Cardiac muscle cell (in vitro differentiated cells and primary cell): ENCODE results near the gene INPP5A. TPM values are rescaled to one million over a fixed set of nuclear protein-coding genes. Genes with fewer than 3 reads are reported as not detected.

ENCODE experiments used
- DNase-seq, 2 donors: peaks; one replicate each; pipeline versions ENCODE4 v3.0.0 to v3.0.0-alpha.2; 2010 to 2017; ENCODE audit warnings: low read depth in 1 of 2, low spot score in 1 of 2
- H3K27ac ChIP-seq: fragments of 200-600 bp; sonication (generic); 2 replicates; pipeline ENCODE4 v1.5.1; 2016
- H3K27me3 ChIP-seq: fragments of 200-600 bp; sonication (generic); 2 replicates; pipeline ENCODE4 v1.6.0; 2016; ENCODE audit warnings: control low read depth
- H3K36me3 ChIP-seq: fragments of 200-600 bp; sonication (generic); 2 replicates; pipeline ENCODE4 v1.5.1; 2016; ENCODE audit warnings: control low read depth
- H3K4me1 ChIP-seq: fragments of 200-600 bp; sonication (generic); 2 replicates; pipeline ENCODE4 v1.8.1; 2017; ENCODE audit warnings: low read depth, mild to moderate bottlenecking, mixed run types
- H3K4me3 ChIP-seq: fragments of 200-600 bp; sonication (generic); 2 replicates; pipeline ENCODE4 v1.5.1; 2016; ENCODE audit warnings: mild to moderate bottlenecking
- H3K9me3 ChIP-seq: fragments of 200-600 bp; sonication (generic); 2 replicates; pipeline ENCODE4 v1.5.1; 2017; ENCODE audit warnings: low read depth, mild to moderate bottlenecking, control low read depth
- CTCF ChIP-seq: IDR thresholded peaks from 2 replicates; pipeline ENCODE4 v1.5.1; 2012; ENCODE audit warnings: low read depth, mild to moderate bottlenecking, low read length
- polyA plus RNA-seq: library from polyadenylated mRNA; unstranded; fragments of >200 nt; fragmentation: Nextera tagmentation; extraction: Ambion mirVana; gene quantifications from 2 replicates; pipeline ENCODE4 v1.2.1, GENCODE V29; 2016
- total RNA-seq: library from RNA; depleted of rRNA; stranded (reverse); fragments of >200 nt; gene quantifications from 2 replicates; pipeline ENCODE4 v1.2.3, GENCODE V29; 2016

INPP5A gene
- total and polyA plus RNA-seq, 2 experiments from 2014 or later: 87.0 to 90.4 TPM

- H3K27me3 ChIP-seq: no peaks in the 10 kb centered on the region
- no peak overlapping the region for H3K27ac ChIP-seq
- no peak for DNase-seq
- TF ChIP-seq CTCF: no peak
- peaks cover 15% of the 10 kb centered on the region for H3K4me1 ChIP-seq
- H3K4me3 ChIP-seq: no peak overlapping the region
- H3K36me3 ChIP-seq: no peaks in the 10 kb centered on the region
- no peaks in the 10 kb centered on the region for H3K9me3 ChIP-seq
Observed at GRCh38 chr10:132609211-132609610, 71.6 kb downstream of the INPP5A start.

DNA sequence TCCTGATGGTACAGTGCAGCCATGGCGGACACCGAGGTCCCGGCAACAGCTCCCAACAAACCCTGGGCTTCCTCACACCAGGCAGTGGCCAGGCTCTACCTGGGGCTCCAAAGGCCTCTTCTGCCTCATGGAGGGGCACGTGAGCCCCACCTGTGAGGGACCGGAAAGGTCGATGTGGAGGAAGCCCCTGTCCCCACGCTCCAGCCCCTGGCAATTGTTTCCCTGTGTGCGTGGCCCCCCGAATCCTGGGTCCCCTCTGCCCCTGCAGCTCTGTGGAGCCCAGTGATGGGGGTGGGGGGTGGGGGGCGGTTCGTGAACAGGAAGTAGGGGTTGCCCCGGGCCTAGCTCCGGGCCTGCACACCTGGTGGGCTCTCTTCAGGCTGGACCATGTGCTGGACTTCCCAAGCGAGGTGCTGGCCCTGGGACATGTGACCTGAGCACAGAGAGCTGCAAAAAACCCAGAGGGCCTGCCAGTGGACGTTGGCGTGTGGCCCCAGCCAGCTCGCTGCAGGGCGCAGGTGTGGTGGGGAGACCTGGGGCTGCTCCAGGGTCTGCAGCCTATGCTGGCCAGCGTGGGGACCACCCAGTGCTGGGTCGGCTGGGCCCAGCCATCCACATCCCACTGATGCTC is 72.6 kb downstream of the INPP5A start:
- no peak for TF ChIP-seq CTCF
- H3K4me3 ChIP-seq: no peak overlapping the region
- H3K27ac ChIP-seq: no peak overlapping the region
- H3K9me3 ChIP-seq: no peaks in the 10 kb centered on the region
- H3K4me1 ChIP-seq: peaks cover 19% of the 10 kb centered on the region
- H3K36me3 ChIP-seq: no peaks in the 10 kb centered on the region
- DNase-seq: no peak
- H3K27me3 ChIP-seq: no peaks in the 10 kb centered on the region

DNA sequence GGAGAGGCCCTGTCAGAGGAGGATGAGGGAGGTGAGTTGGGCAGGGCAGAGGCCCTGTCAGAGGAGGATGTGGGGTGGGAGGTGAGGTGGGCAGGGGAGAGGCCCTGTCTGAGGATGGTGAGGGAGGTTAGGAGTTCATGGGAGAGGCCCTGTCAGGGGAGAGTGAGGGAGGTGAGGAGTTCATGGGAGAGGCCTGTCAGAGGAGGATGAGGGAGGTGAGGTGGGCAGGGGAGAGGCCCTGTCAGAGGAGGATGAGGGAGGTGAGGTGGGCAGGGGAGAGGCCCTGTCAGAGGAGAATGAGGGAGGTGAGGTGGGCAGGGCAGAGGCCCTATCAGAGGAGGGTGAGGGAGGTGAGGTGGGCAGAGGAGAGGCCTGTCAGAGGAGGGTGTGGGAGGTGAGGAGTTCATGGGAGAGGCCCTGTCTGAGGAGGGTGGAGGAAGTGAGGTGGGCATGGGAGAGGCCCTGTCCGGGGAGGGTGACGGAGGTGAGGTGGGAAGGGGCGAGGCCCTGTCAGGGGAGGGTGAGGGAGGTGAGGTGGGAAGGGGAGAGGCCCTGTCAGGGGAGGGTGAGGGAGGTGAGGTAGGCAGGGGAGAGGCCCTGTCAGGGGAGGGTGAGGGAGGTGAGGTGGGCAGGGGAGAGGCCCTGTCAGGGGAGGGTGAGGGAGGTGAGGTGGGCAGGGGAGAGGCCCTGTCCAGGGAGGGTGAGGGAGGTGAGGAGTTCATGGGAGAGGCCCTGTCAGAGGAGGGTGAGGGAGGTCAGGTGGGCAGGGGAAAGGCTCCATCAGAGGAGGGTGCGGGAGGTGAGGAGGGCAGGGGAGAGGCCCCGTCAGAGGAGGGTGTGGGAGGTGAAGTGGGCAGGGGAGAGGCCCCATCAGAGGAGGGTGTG is 73.7 kb downstream of the INPP5A start:
- DNase-seq: no peak
- Histone ChIP-seq H3K27ac (no peak overlapping the region), H3K4me1 (peaks cover 19% of the 10 kb centered on the region), H3K27me3 (no peaks in the 10 kb centered on the region), H3K4me3 (no peak overlapping the region), H3K36me3 (no peaks in the 10 kb centered on the region), H3K9me3 (no peaks in the 10 kb centered on the region)
- TF ChIP-seq CTCF: no peak

- DNase-seq: no peak
- peaks cover 12% of the 10 kb centered on the region for H3K4me1 ChIP-seq
- H3K9me3 ChIP-seq: no peaks in the 10 kb centered on the region
- TF ChIP-seq CTCF: no peak
- no peak overlapping the region for H3K4me3 ChIP-seq
- H3K36me3 ChIP-seq: no peaks in the 10 kb centered on the region
- H3K27ac ChIP-seq: peak overlapping the region; percentile 30
- no peaks in the 10 kb centered on the region for H3K27me3 ChIP-seq
Observed at GRCh38 chr10:132611986-132612385, 74.4 kb downstream of the INPP5A start.

- Histone ChIP-seq H3K36me3 (no peaks in the 10 kb centered on the region), H3K9me3 (no peaks in the 10 kb centered on the region), H3K27me3 (no peaks in the 10 kb centered on the region), H3K4me3 (no peak overlapping the region), H3K27ac (peak overlapping the region; percentile 30), H3K4me1 (peaks cover 4% of the 10 kb centered on the region)
- TF ChIP-seq CTCF: no peak
- no peak for DNase-seq
Observed at GRCh38 chr10:132612571-132613504, 75.3 kb downstream of the INPP5A start.
